ENCODE data around the gene NACC1.

DNA sequence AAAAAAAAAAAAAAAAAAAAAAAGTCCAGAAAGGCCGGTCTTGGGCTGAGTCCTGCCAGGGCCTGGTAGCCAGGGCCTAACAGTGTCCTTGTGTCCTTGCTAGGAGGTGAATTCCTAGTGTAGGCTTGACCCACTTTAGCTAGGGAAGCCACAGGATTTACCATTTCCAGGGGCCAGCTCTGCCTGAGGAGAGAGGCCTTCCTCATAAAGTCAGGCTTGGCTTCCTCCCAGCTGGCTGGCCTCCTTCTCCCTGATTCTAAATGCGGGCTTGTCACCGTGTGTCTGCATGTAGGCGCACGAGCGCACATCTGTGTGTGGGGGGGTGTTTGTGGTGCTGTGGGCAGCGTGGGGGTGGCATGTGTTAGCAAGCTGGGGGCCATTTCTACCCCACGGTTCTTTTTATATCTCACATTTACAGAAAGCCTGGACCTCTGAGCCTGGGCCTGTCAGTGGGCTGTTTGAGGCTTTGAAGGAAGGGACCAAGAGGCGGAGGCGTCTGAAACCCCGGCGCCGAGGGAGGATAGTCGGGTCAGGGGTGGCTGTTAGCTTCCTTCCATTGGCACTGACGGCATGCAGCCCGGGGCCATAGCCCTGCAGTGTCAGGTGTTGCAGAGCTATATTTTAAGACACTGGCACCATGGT is 63.8 kb downstream of the NACC1 start:
- TF ChIP-seq, protein P1, sequence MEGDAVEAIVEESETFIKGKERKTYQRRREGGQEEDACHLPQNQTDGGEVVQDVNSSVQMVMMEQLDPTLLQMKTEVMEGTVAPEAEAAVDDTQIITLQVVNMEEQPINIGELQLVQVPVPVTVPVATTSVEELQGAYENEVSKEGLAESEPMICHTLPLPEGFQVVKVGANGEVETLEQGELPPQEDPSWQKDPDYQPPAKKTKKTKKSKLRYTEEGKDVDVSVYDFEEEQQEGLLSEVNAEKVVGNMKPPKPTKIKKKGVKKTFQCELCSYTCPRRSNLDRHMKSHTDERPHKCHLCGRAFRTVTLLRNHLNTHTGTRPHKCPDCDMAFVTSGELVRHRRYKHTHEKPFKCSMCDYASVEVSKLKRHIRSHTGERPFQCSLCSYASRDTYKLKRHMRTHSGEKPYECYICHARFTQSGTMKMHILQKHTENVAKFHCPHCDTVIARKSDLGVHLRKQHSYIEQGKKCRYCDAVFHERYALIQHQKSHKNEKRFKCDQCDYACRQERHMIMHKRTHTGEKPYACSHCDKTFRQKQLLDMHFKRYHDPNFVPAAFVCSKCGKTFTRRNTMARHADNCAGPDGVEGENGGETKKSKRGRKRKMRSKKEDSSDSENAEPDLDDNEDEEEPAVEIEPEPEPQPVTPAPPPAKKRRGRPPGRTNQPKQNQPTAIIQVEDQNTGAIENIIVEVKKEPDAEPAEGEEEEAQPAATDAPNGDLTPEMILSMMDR (IDR thresholded peaks at IDR 0.05), result no peak
- TF ChIP-seq USF2 (IDR thresholded peaks at IDR 0.05) (no peak), POLR2A (IDR thresholded peaks at IDR 0.05; ENCODE audit: low read length) (no peak), RARB (CRISPR knock-in tag; IDR thresholded peaks at IDR 0.05) (no peak), NR3C1 (IDR thresholded peaks at IDR 0.05) (no peak)
